Left lung (tissue), 10 donors: Measurements from ENCODE around the gene SEZ6L2. TPM values are rescaled to one million over a fixed set of nuclear protein-coding genes. Genes with fewer than 3 reads are reported as not detected.

Source experiments
- ATAC-seq: fragments of 200-7000 bp; cut with Tn5 transposase; one replicate; pipeline ENCODE4 v1.9.1; 2020; ENCODE audit warnings: moderate library complexity
- DNase-seq, 4 donors: peaks; one replicate each; pipeline ENCODE4 v3.0.0-alpha.2; 2013 to 2020
- H3K27ac ChIP-seq, 2 donors: fragments of 200-600 bp; sonication (generic) in 1 of 2; one replicate each; pipeline versions ENCODE4 v1.5.0 to v1.8.0; 2020 to 2021
- H3K27me3 ChIP-seq, 2 donors: fragments of 200-600 bp; sonication (generic) in 1 of 2; one replicate each; pipeline versions ENCODE4 v1.5.0 to v1.8.0; 2020 to 2021
- H3K36me3 ChIP-seq, 2 donors: fragments of 200-600 bp; sonication (generic) in 1 of 2; one replicate each; pipeline versions ENCODE4 v1.5.0 to v1.8.0; 2020 to 2021
- H3K4me1 ChIP-seq, 2 donors: fragments of 200-600 bp; one replicate each; pipeline ENCODE4 v1.8.0; 2021
- H3K4me3 ChIP-seq, 2 donors: fragments of 200-600 bp; sonication (generic) in 1 of 2; one replicate each; pipeline versions ENCODE4 v1.5.0 to v1.8.0; 2020 to 2021; ENCODE audit warnings: mild to moderate bottlenecking in 1 of 2
- H3K9me3 ChIP-seq, 2 donors: fragments of 200-600 bp; sonication (generic) in 1 of 2; one replicate each; pipeline versions ENCODE4 v1.5.0 to v1.8.0; 2020 to 2021
- CTCF ChIP-seq, 2 donors: fragments of 200-600 bp; sonication (generic) in 1 of 2; IDR thresholded peaks; one replicate each; pipeline versions ENCODE4 v1.5.0 to v1.8.0; 2021; ENCODE audit warnings: antibody characterized with exemption in 2 of 2
- intact Hi-C, 2 donors: fragments of 100-400 bp; cut with DNase I; formaldehyde crosslinking; loops; one replicate each; pipeline versions ENCODE4 v1.11.2 to v1.14.2; 2022
- polyA plus RNA-seq, 6 donors: library from polyadenylated mRNA; unstranded; fragments of 120-200 nt; gene quantifications; one replicate each; pipeline ENCODE4 v1.2.1, GENCODE V29; 2013; ENCODE audit not compliant: insufficient read length in 6 of 6
- total RNA-seq, 2 donors: library from RNA; stranded (reverse); fragmentation: NEBNext Ultra II Directional; extraction: Animal tissue kit (Norgen Biotek cat#: 25700); gene quantifications; one replicate each; pipeline ENCODE4 v1.2.1, GENCODE V29; 2021
- donor health status: DM: no; HTN: yes; CAD: no.
- donor health status: DM: no; HTN: no; CAD: no.

SEZ6L2 gene
- total and polyA plus RNA-seq, 8 donors: 4.9 to 30.2 (median 5.8) TPM

- DNase-seq: no peak
- Histone ChIP-seq H3K27me3 (no peaks in the 10 kb centered on the region), H3K4me3 (no peak overlapping the region), H3K36me3 (peaks cover 0 to 36% of the 10 kb centered on the region in 2 donors), H3K9me3 (no peaks in the 10 kb centered on the region), H3K27ac (no peak overlapping the region), H3K4me1 (peaks cover 0 to 11% of the 10 kb centered on the region in 2 donors)
- no peak for TF ChIP-seq CTCF (IDR thresholded peaks at IDR 0.05)
- no peak for ATAC-seq
- intact Hi-C loops: loop anchor here in 1 of 2 donors (10.0 kb wide), 1 partner anchor 154 kb away; no protein-coding TSS in a partner anchor
Measured at GRCh38 chr16:29850998-29851397, 48.4 kb downstream of the SEZ6L2 start.

GRCh38 chr16:29849505-29849904 lies 49.8 kb downstream of the SEZ6L2 start:
- H3K4me3 ChIP-seq: no peak overlapping the region
- intact Hi-C loops: no loop called here
- no peak for DNase-seq
- H3K9me3 ChIP-seq: no peaks in the 10 kb centered on the region
- ATAC-seq: peak; percentile 41
- TF ChIP-seq CTCF (IDR thresholded peaks at IDR 0.05): no peak
- peaks cover 0 to 51% of the 10 kb centered on the region in 2 donors for H3K36me3 ChIP-seq
- no peaks in the 10 kb centered on the region for H3K27me3 ChIP-seq
- H3K4me1 ChIP-seq: peaks cover 0 to 21% of the 10 kb centered on the region in 2 donors
- no peak overlapping the region for H3K27ac ChIP-seq

- H3K36me3 ChIP-seq: peaks cover 0 to 60% of the 10 kb centered on the region in 2 donors
- TF ChIP-seq CTCF (IDR thresholded peaks at IDR 0.05): peak; percentile 73 to 89
- H3K9me3 ChIP-seq: no peaks in the 10 kb centered on the region
- DNase-seq (peak in 3 of 4 donors; percentile 52 to 97 (median 79)), ATAC-seq (peak; percentile 71)
- H3K4me3 ChIP-seq: no peak overlapping the region
- intact Hi-C loops: no loop called here
- peaks cover 0 to 23% of the 10 kb centered on the region in 2 donors for H3K4me1 ChIP-seq
- no peaks in the 10 kb centered on the region for H3K27me3 ChIP-seq
- H3K27ac ChIP-seq: no peak overlapping the region
Measured at GRCh38 chr16:29848420-29849297, 50.7 kb downstream of the SEZ6L2 start.

DNA sequence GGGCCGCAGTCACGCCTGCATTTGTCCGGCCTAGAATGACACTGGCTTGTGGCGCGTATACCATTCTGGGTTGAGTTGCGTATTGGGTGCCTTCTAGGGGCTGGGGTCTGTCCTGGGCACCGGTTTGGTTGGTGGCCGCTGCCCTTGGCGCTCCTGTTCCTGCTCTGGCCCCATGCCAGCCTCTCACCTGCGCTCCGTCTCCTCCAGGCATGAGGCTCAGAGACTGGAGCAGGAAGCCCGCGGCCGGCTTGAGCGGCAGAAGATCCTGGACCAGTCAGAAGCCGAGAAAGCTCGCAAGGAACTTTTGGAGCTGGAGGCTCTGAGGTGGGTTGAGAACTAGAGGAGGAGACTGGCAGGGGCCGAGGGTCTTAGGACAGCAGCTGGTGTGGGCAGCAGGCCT lies 53.7 kb downstream of the SEZ6L2 start:
- H3K27ac ChIP-seq: peak overlapping the region in 1 of 2 donors; percentile 48
- TF ChIP-seq CTCF (IDR thresholded peaks at IDR 0.05): no peak
- no peaks in the 10 kb centered on the region for H3K27me3 ChIP-seq
- ATAC-seq (peak; percentile 23), DNase-seq (peak in 1 of 4 donors; percentile 84)
- no peak overlapping the region for H3K4me3 ChIP-seq
- intact Hi-C loops: no loop called here
- peaks cover 0 to 23% of the 10 kb centered on the region in 2 donors for H3K4me1 ChIP-seq
- H3K9me3 ChIP-seq: no peaks in the 10 kb centered on the region
- H3K36me3 ChIP-seq: peaks cover 0 to 87% of the 10 kb centered on the region in 2 donors

DNA sequence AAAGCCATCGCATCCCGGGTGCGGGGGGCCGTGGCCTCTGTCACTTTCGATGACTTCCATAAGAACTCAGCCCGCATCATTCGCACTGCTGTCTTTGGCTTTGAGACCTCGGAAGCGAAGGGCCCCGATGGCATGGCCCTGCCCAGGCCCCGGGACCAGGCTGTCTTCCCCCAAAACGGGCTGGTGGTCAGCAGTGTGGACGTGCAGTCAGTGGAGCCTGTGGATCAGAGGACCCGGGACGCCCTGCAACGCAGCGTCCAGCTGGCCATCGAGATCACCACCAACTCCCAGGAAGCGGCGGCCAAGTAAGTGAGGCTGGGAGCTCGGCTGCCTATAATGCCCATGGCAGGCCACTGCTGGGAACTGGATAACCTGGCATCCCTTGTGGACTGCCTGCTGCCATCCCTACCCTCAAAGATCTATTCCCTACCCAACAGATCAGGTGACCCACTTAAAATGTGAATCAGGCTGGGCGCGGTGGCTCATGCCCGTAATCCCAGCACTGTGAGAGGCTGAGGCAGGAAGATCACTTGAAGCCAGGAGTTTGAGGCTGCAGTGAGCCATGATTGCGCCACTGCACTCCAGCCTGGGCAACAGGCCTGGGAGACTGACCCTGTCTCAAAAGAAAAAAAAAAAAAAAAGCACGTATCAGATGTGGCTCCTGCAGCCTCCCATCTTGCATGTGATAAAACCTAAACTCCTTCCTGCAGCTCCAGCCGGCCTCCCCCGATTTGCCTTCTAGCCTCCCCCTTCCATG lies 54.6 kb downstream of the SEZ6L2 start:
- H3K36me3 ChIP-seq: peaks cover 0 to 96% of the 10 kb centered on the region in 2 donors
- H3K27ac ChIP-seq: peak overlapping the region; percentile 23 to 48
- DNase-seq (peak in 2 of 4 donors; percentile 76 to 85), ATAC-seq (peak; percentile 71)
- H3K4me3 ChIP-seq: no peak overlapping the region
- TF ChIP-seq CTCF (IDR thresholded peaks at IDR 0.05): no peak
- H3K4me1 ChIP-seq: peaks cover 0 to 23% of the 10 kb centered on the region in 2 donors
- intact Hi-C loops: no loop called here
- H3K27me3 ChIP-seq: no peaks in the 10 kb centered on the region
- H3K9me3 ChIP-seq: no peaks in the 10 kb centered on the region
